ENCODE measurements around the gene UQCR10. TPM values are rescaled to one million over a fixed set of nuclear protein-coding genes. Genes with fewer than 3 reads are reported as not detected.
A peak's percentile ranks its signal among the peaks of the same experiment; 100 is the strongest.

UQCR10 gene
- total and polyA plus RNA-seq, 2 experiments from 2014 or later = 78.0 to 535 TPM

GRCh38 chr22:29798318-29798717 is 31.1 kb downstream of the UQCR10 start (continued):
- TF ChIP-seq POLR2AphosphoS5 (IDR thresholded peaks at IDR 0.05; ENCODE audit: low read depth) (no peak), CTCF (conservative IDR thresholded peaks at IDR 0.05; ENCODE audit: low read depth in 2 of 2) (no peak)

- Histone ChIP-seq H3K27ac (ENCODE audit: low read depth) (no peak overlapping the region), H3F3A (replicated peaks; ENCODE audit: low read depth) (no peaks in the 10 kb centered on the region), H3K79me2 (replicated peaks; ENCODE audit: insufficient read depth) (no peaks in the 10 kb centered on the region), H3K36me3 (ENCODE audit: insufficient read depth) (no peaks in the 10 kb centered on the region; the same call in none of the 2 replicates), H4K20me1 (replicated peaks; ENCODE audit: insufficient read depth) (no peaks in the 10 kb centered on the region), H3K9me2 (ENCODE audit: insufficient read depth) (no peaks in the 10 kb centered on the region), H3K27me3 (ENCODE audit: insufficient read depth) (no peaks in the 10 kb centered on the region), H2AFZ (no peak overlapping the region), H3K4me2 (no peak overlapping the region), H3K4me3 (no peak overlapping the region), H3K4me1 (ENCODE audit: insufficient read depth) (no peaks in the 10 kb centered on the region; the same call in 1 of the 2 replicates)
- no peak overlapping the region for H3K4me3 Mint-ChIP-seq
- peak overlapping the region; percentile 59; the same call in 1 of the 2 replicates for H3K27ac Mint-ChIP-seq
- H3K36me3 Mint-ChIP-seq (ENCODE audit: low read depth) = peaks cover 14% of the 10 kb centered on the region; the same call in 2 of the 3 replicates
- ATAC-seq (no peak), DNase-seq (ENCODE audit: low spot score) (no peak)
- H3K9me3 Mint-ChIP-seq = no peaks in the 10 kb centered on the region
- H3K27me3 Mint-ChIP-seq (ENCODE audit: insufficient read depth, low read depth, poor library complexity) = no peaks in the 10 kb centered on the region
- H3K4me1 Mint-ChIP-seq = peaks cover 5% of the 10 kb centered on the region; the same call in 1 of the 3 replicates
- TF ChIP-seq ZNF331 (CRISPR knock-in tag; IDR thresholded peaks at IDR 0.05; ENCODE audit: low read depth) (no peak), ZNF462 (CRISPR knock-in tag; IDR thresholded peaks at IDR 0.05) (no peak), REST (IDR thresholded peaks at IDR 0.05; ENCODE audit: unreplicated experiment) (no peak)
Observed at GRCh38 chr22:29798801-29799200, 31.6 kb downstream of the UQCR10 start.
